ENCODE results near the gene LAMTOR4. TPM values are rescaled to one million over a fixed set of nuclear protein-coding genes. Genes with fewer than 3 reads are reported as not detected.
"Not testable (repeated sequence)": the region's sequence is repeated elsewhere in the genome, so short reads cannot be mapped to it uniquely, and the experiment has no call there.

The LAMTOR4 gene
- total RNA-seq, 1 experiment from 2014 or later, result 171 TPM

DNA sequence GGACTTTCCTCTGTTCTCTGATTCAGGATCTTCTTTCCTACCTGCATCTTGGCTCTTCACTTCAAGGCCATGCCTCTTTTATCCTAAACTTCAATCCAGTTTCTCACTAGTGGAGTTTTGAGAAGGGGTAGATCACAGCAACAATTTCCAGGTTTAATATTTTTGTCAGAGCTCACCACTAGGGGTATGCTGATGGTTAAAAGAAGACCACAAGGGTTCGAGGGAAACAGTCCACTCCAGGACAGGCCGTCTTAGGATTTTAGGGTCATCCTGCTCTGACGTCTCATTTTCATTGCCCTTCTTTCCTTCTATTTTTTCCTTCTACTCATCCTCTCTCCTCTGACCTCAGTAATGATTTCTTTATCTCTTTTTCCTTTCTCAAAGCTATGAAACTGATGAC, 40.3 kb downstream of the LAMTOR4 start:
- Histone ChIP-seq H4K20me1 (ENCODE audit: insufficient read depth, low read depth, low read length) (no peaks in the 10 kb centered on the region), H3K4me1 (ENCODE audit: low read length) (peaks cover 20% of the 10 kb centered on the region), H3K9me2 (replicated peaks; ENCODE audit: insufficient read depth, low read length) (no peaks in the 10 kb centered on the region), H3K4me3 (ENCODE audit: low read length) (no peak overlapping the region), H3K27ac (ENCODE audit: low read length) (no peak overlapping the region), H3K27me3 (ENCODE audit: low read length) (no peaks in the 10 kb centered on the region), H3K9ac (ENCODE audit: low read length) (no peak overlapping the region), H3K79me2 (ENCODE audit: low read length) (no peaks in the 10 kb centered on the region), H3K9me3 (ENCODE audit: low read length) (no peaks in the 10 kb centered on the region), H3K4me2 (ENCODE audit: low read depth, low read length, poor library complexity, severe bottlenecking) (no peak overlapping the region), H2AFZ (ENCODE audit: low read length) (no peak overlapping the region), H3K36me3 (ENCODE audit: insufficient read depth, low read length) (no peaks in the 10 kb centered on the region)
- no peak for DNase-seq

GRCh38 chr7:100190048-100190711, 41.5 kb downstream of the LAMTOR4 start:
- no peak overlapping the region for H3K27ac ChIP-seq (ENCODE audit: low read length)
- H3K9me2 ChIP-seq (replicated peaks; ENCODE audit: insufficient read depth, low read length), result no peaks in the 10 kb centered on the region
- H3K9ac ChIP-seq (ENCODE audit: low read length), result no peak overlapping the region
- no peaks in the 10 kb centered on the region for H4K20me1 ChIP-seq (ENCODE audit: insufficient read depth, low read depth, low read length)
- peak overlapping the region; percentile 7; the same call in 1 of the 2 replicates for H2AFZ ChIP-seq (ENCODE audit: low read length)
- no peaks in the 10 kb centered on the region for H3K36me3 ChIP-seq (ENCODE audit: insufficient read depth, low read length)
- no peak overlapping the region for H3K4me3 ChIP-seq (ENCODE audit: low read length)
- H3K79me2 ChIP-seq (ENCODE audit: low read length), result no peaks in the 10 kb centered on the region
- peak overlapping the region; percentile 10 for H3K4me2 ChIP-seq (ENCODE audit: low read depth, low read length, poor library complexity, severe bottlenecking)
- no peaks in the 10 kb centered on the region for H3K9me3 ChIP-seq (ENCODE audit: low read length)
- peaks cover 20% of the 10 kb centered on the region for H3K4me1 ChIP-seq (ENCODE audit: low read length)
- H3K27me3 ChIP-seq (ENCODE audit: low read length), result no peaks in the 10 kb centered on the region
- DNase-seq, result peak; percentile 76

DNA sequence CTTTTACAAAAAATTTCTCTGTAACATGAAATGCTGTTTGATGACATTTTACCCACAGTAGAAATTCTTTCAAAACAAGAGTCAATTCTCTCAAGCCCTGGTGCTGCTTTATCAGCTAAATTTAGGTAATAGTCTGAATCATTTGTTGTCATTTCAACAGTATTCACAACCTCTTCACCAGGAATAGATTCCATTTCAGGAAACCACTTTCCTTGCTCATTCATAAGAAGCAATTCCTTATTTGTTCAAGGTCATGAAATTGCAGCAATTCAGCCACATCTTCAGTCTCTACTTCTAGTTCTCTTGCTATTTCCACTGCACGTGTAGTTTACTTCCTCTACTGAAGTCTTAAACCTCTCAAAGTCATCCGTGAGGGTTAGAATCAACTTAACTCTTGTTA, 43.1 kb downstream of the LAMTOR4 start:
- Histone ChIP-seq H3K9ac (ENCODE audit: low read length) (no peak overlapping the region), H3K36me3 (ENCODE audit: insufficient read depth, low read length) (no peaks in the 10 kb centered on the region), H4K20me1 (ENCODE audit: insufficient read depth, low read depth, low read length) (no peaks in the 10 kb centered on the region), H3K27me3 (ENCODE audit: low read length) (no peaks in the 10 kb centered on the region), H3K4me3 (ENCODE audit: low read length) (no peak overlapping the region), H3K4me2 (ENCODE audit: low read depth, low read length, poor library complexity, severe bottlenecking) (no peak overlapping the region), H2AFZ (ENCODE audit: low read length) (0 out of 2 replicates have a peak overlapping the region, but pooled peaks have one; percentile 28), H3K9me2 (replicated peaks; ENCODE audit: insufficient read depth, low read length) (no peaks in the 10 kb centered on the region), H3K4me1 (ENCODE audit: low read length) (peaks cover 20% of the 10 kb centered on the region), H3K79me2 (ENCODE audit: low read length) (no peaks in the 10 kb centered on the region), H3K9me3 (ENCODE audit: low read length) (no peaks in the 10 kb centered on the region), H3K27ac (ENCODE audit: low read length) (no peak overlapping the region)
- DNase-seq, result no peak

DNA sequence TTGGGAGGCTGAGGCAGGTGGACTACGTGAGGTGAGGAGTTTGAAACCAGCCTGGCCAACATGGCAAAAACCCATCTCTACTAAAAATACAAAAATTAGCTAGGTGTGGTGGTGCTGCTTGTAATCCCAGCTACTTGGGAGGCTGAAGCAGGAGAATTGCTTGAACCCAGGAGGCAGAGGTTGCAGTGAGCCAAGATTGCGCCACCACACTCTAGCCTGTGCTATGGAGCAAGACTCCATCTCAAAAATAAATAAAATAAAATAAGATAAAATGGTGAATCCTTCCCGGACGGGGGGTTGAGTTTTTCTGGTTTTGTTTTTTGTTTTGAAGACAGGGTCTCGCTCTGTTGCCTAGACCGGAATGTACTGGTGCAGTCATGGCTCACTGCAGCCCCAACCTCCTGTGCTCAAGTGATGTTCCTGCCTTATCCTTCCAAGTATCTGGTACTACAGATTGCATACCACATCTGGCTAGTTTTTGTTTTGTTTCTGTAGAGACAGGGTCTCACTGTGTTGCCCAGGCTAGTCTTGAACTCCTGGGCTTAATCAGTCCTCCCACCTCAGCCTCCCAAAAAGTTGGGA, 43.7 kb downstream of the LAMTOR4 start:
- peaks cover 20% of the 10 kb centered on the region for H3K4me1 ChIP-seq (ENCODE audit: low read length)
- H3K27ac ChIP-seq (ENCODE audit: low read length); DNase-seq; H3K79me2 ChIP-seq (ENCODE audit: low read length); H4K20me1 ChIP-seq (ENCODE audit: insufficient read depth, low read depth, low read length); H3K9ac ChIP-seq (ENCODE audit: low read length); H3K4me2 ChIP-seq (ENCODE audit: low read depth, low read length, poor library complexity, severe bottlenecking); H3K4me3 ChIP-seq (ENCODE audit: low read length); H3K9me2 ChIP-seq (replicated peaks; ENCODE audit: insufficient read depth, low read length); H3K9me3 ChIP-seq (ENCODE audit: low read length); H3K36me3 ChIP-seq (ENCODE audit: insufficient read depth, low read length); H3K27me3 ChIP-seq (ENCODE audit: low read length); H2AFZ ChIP-seq (ENCODE audit: low read length): not testable (repeated sequence)

GRCh38 chr7:100192969-100193368, 44.3 kb downstream of the LAMTOR4 start:
- Histone ChIP-seq H3K9me3 (ENCODE audit: low read length) (no peaks in the 10 kb centered on the region), H3K4me3 (ENCODE audit: low read length) (no peak overlapping the region), H3K9ac (ENCODE audit: low read length) (no peak overlapping the region), H3K36me3 (ENCODE audit: insufficient read depth, low read length) (no peaks in the 10 kb centered on the region), H3K27ac (ENCODE audit: low read length) (no peak overlapping the region), H3K4me1 (ENCODE audit: low read length) (peaks cover 20% of the 10 kb centered on the region), H3K4me2 (ENCODE audit: low read depth, low read length, poor library complexity, severe bottlenecking) (no peak overlapping the region), H3K27me3 (ENCODE audit: low read length) (no peaks in the 10 kb centered on the region), H2AFZ (ENCODE audit: low read length) (no peak overlapping the region), H4K20me1 (ENCODE audit: insufficient read depth, low read depth, low read length) (no peaks in the 10 kb centered on the region), H3K9me2 (replicated peaks; ENCODE audit: insufficient read depth, low read length) (no peaks in the 10 kb centered on the region), H3K79me2 (ENCODE audit: low read length) (no peaks in the 10 kb centered on the region)
- no peak for DNase-seq

GRCh38 chr7:100195222-100195621, 46.5 kb downstream of the LAMTOR4 start:
- Histone ChIP-seq H3K36me3 (ENCODE audit: insufficient read depth, low read length) (no peaks in the 10 kb centered on the region), H3K4me1 (ENCODE audit: low read length) (peaks cover 21% of the 10 kb centered on the region), H3K4me2 (ENCODE audit: low read depth, low read length, poor library complexity, severe bottlenecking) (no peak overlapping the region), H3K27me3 (ENCODE audit: low read length) (no peaks in the 10 kb centered on the region), H2AFZ (ENCODE audit: low read length) (no peak overlapping the region), H3K9ac (ENCODE audit: low read length) (no peak overlapping the region), H3K9me3 (ENCODE audit: low read length) (no peaks in the 10 kb centered on the region), H3K4me3 (ENCODE audit: low read length) (no peak overlapping the region), H3K27ac (ENCODE audit: low read length) (no peak overlapping the region), H4K20me1 (ENCODE audit: insufficient read depth, low read depth, low read length) (no peaks in the 10 kb centered on the region), H3K79me2 (ENCODE audit: low read length) (no peaks in the 10 kb centered on the region), H3K9me2 (replicated peaks; ENCODE audit: insufficient read depth, low read length) (no peaks in the 10 kb centered on the region)
- no peak for DNase-seq

GRCh38 chr7:100195901-100196322, 47.2 kb downstream of the LAMTOR4 start:
- not testable (repeated sequence) for H4K20me1 ChIP-seq (ENCODE audit: insufficient read depth, low read depth, low read length); H3K4me3 ChIP-seq (ENCODE audit: low read length); H3K9me2 ChIP-seq (replicated peaks; ENCODE audit: insufficient read depth, low read length); H3K79me2 ChIP-seq (ENCODE audit: low read length); DNase-seq; H3K9me3 ChIP-seq (ENCODE audit: low read length); H3K27ac ChIP-seq (ENCODE audit: low read length); H3K9ac ChIP-seq (ENCODE audit: low read length); H3K4me2 ChIP-seq (ENCODE audit: low read depth, low read length, poor library complexity, severe bottlenecking); H3K27me3 ChIP-seq (ENCODE audit: low read length); H2AFZ ChIP-seq (ENCODE audit: low read length); H3K36me3 ChIP-seq (ENCODE audit: insufficient read depth, low read length)
- peaks cover 17% of the 10 kb centered on the region for H3K4me1 ChIP-seq (ENCODE audit: low read length)

GRCh38 chr7:100198266-100198665, 49.5 kb downstream of the LAMTOR4 start:
- H3K79me2 ChIP-seq (ENCODE audit: low read length), result no peaks in the 10 kb centered on the region
- no peaks in the 10 kb centered on the region for H3K36me3 ChIP-seq (ENCODE audit: insufficient read depth, low read length)
- no peak overlapping the region for H3K4me3 ChIP-seq (ENCODE audit: low read length)
- H3K27me3 ChIP-seq (ENCODE audit: low read length), result no peaks in the 10 kb centered on the region
- no peak overlapping the region for H2AFZ ChIP-seq (ENCODE audit: low read length)
- no peaks in the 10 kb centered on the region for H4K20me1 ChIP-seq (ENCODE audit: insufficient read depth, low read depth, low read length)
- no peak overlapping the region for H3K27ac ChIP-seq (ENCODE audit: low read length)
- DNase-seq, result no peak
- no peaks in the 10 kb centered on the region for H3K9me2 ChIP-seq (replicated peaks; ENCODE audit: insufficient read depth, low read length)
- H3K4me2 ChIP-seq (ENCODE audit: low read depth, low read length, poor library complexity, severe bottlenecking), result no peak overlapping the region
- H3K4me1 ChIP-seq (ENCODE audit: low read length), result peaks cover 6% of the 10 kb centered on the region
- H3K9ac ChIP-seq (ENCODE audit: low read length), result no peak overlapping the region
- no peaks in the 10 kb centered on the region for H3K9me3 ChIP-seq (ENCODE audit: low read length)
